GM12801 (cell line): Measurements from ENCODE around the gene RBP3.

ENCODE experiments used
- CTCF ChIP-seq: IDR thresholded peaks from one replicate; pipeline ENCODE4 v1.5.1; 2011; ENCODE audit warnings: control low read depth; ENCODE audit not compliant: insufficient read length; ENCODE audit errors: extremely low read depth

RBP3 gene

GRCh38 chr10:47365431-47366180 lies 17.4 kb downstream of the RBP3 start:
- no peak for TF ChIP-seq CTCF

- no peak for TF ChIP-seq CTCF
Measured at GRCh38 chr10:47366181-47366631, 18.0 kb downstream of the RBP3 start.

- TF ChIP-seq CTCF = no peak
Measured at GRCh38 chr10:47366731-47367460, 18.7 kb downstream of the RBP3 start.

GRCh38 chr10:47367646-47368045 lies 19.5 kb downstream of the RBP3 start:
- no peak for TF ChIP-seq CTCF

- no peak for TF ChIP-seq CTCF
Measured at GRCh38 chr10:47368431-47369180, 20.4 kb downstream of the RBP3 start.

- no peak for TF ChIP-seq CTCF
Measured at GRCh38 chr10:47369251-47369894, 21.2 kb downstream of the RBP3 start.
